ENCODE results near the gene PNRC1.

Gene PNRC1

DNA sequence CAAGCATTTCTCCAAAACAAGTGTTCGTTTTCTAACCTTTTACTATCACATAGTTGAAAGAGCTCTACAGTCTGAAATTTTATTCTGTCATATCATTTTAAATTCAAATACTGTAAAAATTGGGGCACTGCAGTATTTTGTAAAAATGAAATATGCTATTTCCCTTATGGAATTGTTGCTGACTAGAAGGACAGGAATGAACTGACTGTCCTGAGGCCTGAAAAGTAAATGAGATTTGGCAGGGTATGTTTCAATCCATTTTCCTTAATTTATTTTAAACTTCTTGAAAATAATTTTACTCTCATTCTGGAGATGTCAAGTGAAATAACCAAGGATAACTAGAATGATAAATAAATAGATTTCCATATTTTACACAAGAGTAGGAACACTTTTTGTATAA lies 11.9 kb upstream of the PNRC1 start:
- Histone ChIP-seq H3K27ac (replicated peaks) (no peak overlapping the region), H3K4me3 (replicated peaks; ENCODE audit: insufficient read depth, low read length) (no peak overlapping the region), H3K27me3 (ENCODE audit: insufficient read depth, poor library complexity, severe bottlenecking) (no peaks in the 10 kb centered on the region)
- DNase-seq (ENCODE audit: low read depth in 1 of 2, low spot score in 1 of 2): no peak
- TF ChIP-seq, protein P1, sequence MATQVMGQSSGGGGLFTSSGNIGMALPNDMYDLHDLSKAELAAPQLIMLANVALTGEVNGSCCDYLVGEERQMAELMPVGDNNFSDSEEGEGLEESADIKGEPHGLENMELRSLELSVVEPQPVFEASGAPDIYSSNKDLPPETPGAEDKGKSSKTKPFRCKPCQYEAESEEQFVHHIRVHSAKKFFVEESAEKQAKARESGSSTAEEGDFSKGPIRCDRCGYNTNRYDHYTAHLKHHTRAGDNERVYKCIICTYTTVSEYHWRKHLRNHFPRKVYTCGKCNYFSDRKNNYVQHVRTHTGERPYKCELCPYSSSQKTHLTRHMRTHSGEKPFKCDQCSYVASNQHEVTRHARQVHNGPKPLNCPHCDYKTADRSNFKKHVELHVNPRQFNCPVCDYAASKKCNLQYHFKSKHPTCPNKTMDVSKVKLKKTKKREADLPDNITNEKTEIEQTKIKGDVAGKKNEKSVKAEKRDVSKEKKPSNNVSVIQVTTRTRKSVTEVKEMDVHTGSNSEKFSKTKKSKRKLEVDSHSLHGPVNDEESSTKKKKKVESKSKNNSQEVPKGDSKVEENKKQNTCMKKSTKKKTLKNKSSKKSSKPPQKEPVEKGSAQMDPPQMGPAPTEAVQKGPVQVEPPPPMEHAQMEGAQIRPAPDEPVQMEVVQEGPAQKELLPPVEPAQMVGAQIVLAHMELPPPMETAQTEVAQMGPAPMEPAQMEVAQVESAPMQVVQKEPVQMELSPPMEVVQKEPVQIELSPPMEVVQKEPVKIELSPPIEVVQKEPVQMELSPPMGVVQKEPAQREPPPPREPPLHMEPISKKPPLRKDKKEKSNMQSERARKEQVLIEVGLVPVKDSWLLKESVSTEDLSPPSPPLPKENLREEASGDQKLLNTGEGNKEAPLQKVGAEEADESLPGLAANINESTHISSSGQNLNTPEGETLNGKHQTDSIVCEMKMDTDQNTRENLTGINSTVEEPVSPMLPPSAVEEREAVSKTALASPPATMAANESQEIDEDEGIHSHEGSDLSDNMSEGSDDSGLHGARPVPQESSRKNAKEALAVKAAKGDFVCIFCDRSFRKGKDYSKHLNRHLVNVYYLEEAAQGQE (IDR thresholded peaks at IDR 0.05; ENCODE audit: insufficient replicate concordance, low read depth): no peak
- no peak for TF ChIP-seq SPI1 (IDR thresholded peaks at IDR 0.05; ENCODE audit: borderline replicate concordance, low read depth)
- TF ChIP-seq, protein P2, sequence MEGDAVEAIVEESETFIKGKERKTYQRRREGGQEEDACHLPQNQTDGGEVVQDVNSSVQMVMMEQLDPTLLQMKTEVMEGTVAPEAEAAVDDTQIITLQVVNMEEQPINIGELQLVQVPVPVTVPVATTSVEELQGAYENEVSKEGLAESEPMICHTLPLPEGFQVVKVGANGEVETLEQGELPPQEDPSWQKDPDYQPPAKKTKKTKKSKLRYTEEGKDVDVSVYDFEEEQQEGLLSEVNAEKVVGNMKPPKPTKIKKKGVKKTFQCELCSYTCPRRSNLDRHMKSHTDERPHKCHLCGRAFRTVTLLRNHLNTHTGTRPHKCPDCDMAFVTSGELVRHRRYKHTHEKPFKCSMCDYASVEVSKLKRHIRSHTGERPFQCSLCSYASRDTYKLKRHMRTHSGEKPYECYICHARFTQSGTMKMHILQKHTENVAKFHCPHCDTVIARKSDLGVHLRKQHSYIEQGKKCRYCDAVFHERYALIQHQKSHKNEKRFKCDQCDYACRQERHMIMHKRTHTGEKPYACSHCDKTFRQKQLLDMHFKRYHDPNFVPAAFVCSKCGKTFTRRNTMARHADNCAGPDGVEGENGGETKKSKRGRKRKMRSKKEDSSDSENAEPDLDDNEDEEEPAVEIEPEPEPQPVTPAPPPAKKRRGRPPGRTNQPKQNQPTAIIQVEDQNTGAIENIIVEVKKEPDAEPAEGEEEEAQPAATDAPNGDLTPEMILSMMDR (IDR thresholded peaks at IDR 0.05; ENCODE audit: insufficient read depth, low read length): no peak
- TF ChIP-seq GABPA (IDR thresholded peaks at IDR 0.05; ENCODE audit: low read depth): no peak
- no peak for TF ChIP-seq POLR2AphosphoS5 (IDR thresholded peaks at IDR 0.05; ENCODE audit: low read depth)

DNA sequence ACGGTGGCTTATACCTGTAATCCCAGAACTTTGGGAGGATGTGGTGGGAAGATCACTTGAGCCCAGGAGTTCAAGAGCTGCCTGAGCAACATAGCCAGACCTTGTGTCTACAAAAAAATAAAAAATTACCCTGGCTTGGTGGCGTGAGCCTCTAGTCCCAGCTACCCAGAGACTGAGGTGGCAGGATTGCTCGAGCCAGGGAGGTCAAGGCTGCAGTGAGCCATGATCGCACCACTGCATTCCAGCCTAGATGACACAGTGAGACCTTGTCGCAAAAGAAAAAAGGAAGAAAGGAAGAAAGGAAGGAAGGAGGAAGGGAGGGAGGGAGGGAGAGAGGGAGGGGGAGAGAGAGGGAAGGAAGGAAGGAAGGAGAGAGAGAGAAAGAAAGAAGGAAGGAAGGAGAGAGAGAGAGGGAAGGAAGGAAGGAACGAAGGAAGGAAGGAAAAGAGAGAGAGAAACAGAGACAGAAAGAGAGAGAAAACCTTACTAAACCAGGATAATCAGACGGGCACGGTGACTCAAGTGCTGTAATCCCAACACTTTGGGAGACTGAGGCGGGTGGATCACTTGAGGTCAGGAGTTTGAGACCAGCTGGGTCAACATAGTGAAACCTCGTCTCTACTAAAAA lies 10.9 kb upstream of the PNRC1 start:
- Histone ChIP-seq H3K27me3 (ENCODE audit: insufficient read depth, poor library complexity, severe bottlenecking) (no peaks in the 10 kb centered on the region), H3K4me3 (replicated peaks; ENCODE audit: insufficient read depth, low read length) (no peak overlapping the region), H3K27ac (replicated peaks) (no peak overlapping the region)
- DNase-seq (ENCODE audit: low read depth in 1 of 2, low spot score in 1 of 2): no peak
- TF ChIP-seq POLR2AphosphoS5 (IDR thresholded peaks at IDR 0.05; ENCODE audit: low read depth) (no peak), GABPA (IDR thresholded peaks at IDR 0.05; ENCODE audit: low read depth) (no peak), SPI1 (IDR thresholded peaks at IDR 0.05; ENCODE audit: borderline replicate concordance, low read depth) (no peak)
- TF ChIP-seq, protein P2 (IDR thresholded peaks at IDR 0.05; ENCODE audit: insufficient read depth, low read length): no peak
- TF ChIP-seq, protein P1 (IDR thresholded peaks at IDR 0.05; ENCODE audit: insufficient replicate concordance, low read depth): no peak

DNA sequence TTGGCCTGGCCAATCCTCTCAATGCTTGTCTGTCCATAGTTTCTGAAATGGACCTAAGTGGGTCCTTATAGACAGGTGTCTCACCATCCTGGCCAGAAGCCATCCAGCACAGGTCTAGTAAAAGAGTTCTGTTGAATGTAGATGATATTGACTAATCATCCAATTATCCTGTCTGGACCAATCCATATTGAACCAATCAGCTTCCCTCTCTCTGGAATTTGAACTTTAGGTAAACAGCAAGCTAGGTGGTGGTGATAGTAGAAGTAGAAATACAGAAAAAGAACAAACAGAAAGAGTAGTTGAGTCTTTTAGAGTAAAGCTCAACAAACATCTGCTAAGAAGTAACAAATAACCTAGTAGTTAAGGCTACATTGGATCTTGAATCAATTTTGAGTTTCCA lies 9.5 kb upstream of the PNRC1 start:
- DNase-seq (ENCODE audit: low read depth in 1 of 2, low spot score in 1 of 2): no peak
- TF ChIP-seq POLR2AphosphoS5 (IDR thresholded peaks at IDR 0.05; ENCODE audit: low read depth) (no peak), SPI1 (IDR thresholded peaks at IDR 0.05; ENCODE audit: borderline replicate concordance, low read depth) (no peak), GABPA (IDR thresholded peaks at IDR 0.05; ENCODE audit: low read depth) (no peak)
- TF ChIP-seq, protein P1 (IDR thresholded peaks at IDR 0.05; ENCODE audit: insufficient replicate concordance, low read depth): no peak
- TF ChIP-seq, protein P2 (IDR thresholded peaks at IDR 0.05; ENCODE audit: insufficient read depth, low read length): no peak
- peak overlapping the region; percentile 94 for H3K27ac ChIP-seq (replicated peaks)
- no peak overlapping the region for H3K4me3 ChIP-seq (replicated peaks; ENCODE audit: insufficient read depth, low read length)
- no peaks in the 10 kb centered on the region for H3K27me3 ChIP-seq (ENCODE audit: insufficient read depth, poor library complexity, severe bottlenecking)

Measured in HL-60 (cell line).